HUES64 (cell line): ENCODE results near the gene CRHR2.

Source experiments
- H3K27ac ChIP-seq: 2 replicates; pipeline ENCODE4 v1.7.0; 2013; ENCODE audit warnings: low read depth, low read length, inconsistent platforms
- H3K27me3 ChIP-seq: 2 replicates; pipeline ENCODE4 v1.6.1; 2013; ENCODE audit warnings: mild to moderate bottlenecking, low read length; ENCODE audit not compliant: insufficient read depth
- H3K36me3 ChIP-seq: 2 replicates; pipeline ENCODE4 v1.6.1; 2013; ENCODE audit warnings: mild to moderate bottlenecking, low read length; ENCODE audit not compliant: insufficient read depth
- H3K4me1 ChIP-seq: 2 replicates; pipeline ENCODE4 v1.6.1; 2013; ENCODE audit warnings: mild to moderate bottlenecking, low read length, moderate library complexity; ENCODE audit not compliant: insufficient read depth
- H3K4me3 ChIP-seq: 2 replicates; pipeline ENCODE4 v1.5.1; 2013; ENCODE audit warnings: mild to moderate bottlenecking, low read length, moderate library complexity
- H3K9ac ChIP-seq: 2 replicates; pipeline ENCODE4 v1.6.1; 2013; ENCODE audit warnings: mild to moderate bottlenecking, low read depth, low read length
- H3K9me3 ChIP-seq: 2 replicates; pipeline ENCODE4 v1.6.1; 2013; ENCODE audit warnings: low read depth, low read length; ENCODE audit not compliant: insufficient read depth
- WGBS: fragments of 150-250, 120-280 bp; methylation state at CpG from one replicate; pipeline ENCODE4 v1.1.7; 2013; ENCODE audit warnings: missing lambda C conversion rate; 5-methylcytosine and 5-hydroxymethylcytosine counted together

CRHR2 gene

DNA sequence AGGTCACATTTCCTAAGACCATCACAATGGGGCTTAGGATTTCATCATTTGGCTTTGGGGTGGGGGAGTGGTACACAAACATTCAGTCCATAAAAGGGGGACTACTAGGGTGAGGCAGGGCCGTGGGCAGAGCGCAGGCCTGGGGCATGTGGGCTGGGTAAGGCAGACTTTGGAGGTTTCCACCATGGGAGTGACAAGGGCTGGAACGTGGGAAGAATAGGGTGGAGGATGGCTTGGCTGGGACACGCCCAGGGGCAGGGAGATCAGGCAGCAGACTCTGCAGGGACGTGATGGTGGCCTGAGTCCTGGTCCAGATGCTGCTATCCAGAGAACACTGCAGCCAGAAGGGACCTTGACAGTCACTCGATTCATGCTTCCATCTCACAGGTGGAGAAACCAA lies 24.7 kb upstream of the CRHR2 start:
- 83% methylated on average over 6 of the region's 6 CpGs for WGBS
- H3K27me3 ChIP-seq: no peaks in the 10 kb centered on the region
- H3K4me3 ChIP-seq: no peak overlapping the region
- no peak overlapping the region for H3K27ac ChIP-seq
- H3K9ac ChIP-seq: no peak overlapping the region
- no peaks in the 10 kb centered on the region for H3K36me3 ChIP-seq
- H3K9me3 ChIP-seq: no peaks in the 10 kb centered on the region
- peaks cover 9% of the 10 kb centered on the region for H3K4me1 ChIP-seq

DNA sequence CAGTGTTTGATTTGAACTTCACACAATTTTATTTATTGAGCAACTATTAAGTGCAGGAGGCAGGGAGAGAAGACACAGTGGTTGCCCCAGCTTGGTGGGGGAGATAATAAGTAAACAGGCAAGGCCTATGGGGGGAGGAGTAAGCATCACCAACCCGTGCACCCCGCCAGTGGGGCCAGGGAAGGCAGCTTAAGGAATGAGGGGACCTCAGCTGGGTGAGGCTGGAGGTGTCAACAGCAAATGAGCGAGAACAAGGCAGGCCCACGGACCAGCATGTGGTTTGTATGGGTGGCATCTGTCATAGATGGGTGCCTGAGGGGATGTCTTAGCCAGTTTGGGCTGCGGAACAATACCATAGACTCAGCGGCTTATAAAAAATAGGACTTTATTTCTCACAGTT lies 24.1 kb upstream of the CRHR2 start:
- Histone ChIP-seq H3K9me3 (no peaks in the 10 kb centered on the region), H3K36me3 (no peaks in the 10 kb centered on the region), H3K4me1 (peaks cover 10% of the 10 kb centered on the region), H3K9ac (no peak overlapping the region), H3K27me3 (no peaks in the 10 kb centered on the region), H3K27ac (no peak overlapping the region), H3K4me3 (no peak overlapping the region)
- WGBS: 91% methylated on average over 6 of the region's 6 CpGs

DNA sequence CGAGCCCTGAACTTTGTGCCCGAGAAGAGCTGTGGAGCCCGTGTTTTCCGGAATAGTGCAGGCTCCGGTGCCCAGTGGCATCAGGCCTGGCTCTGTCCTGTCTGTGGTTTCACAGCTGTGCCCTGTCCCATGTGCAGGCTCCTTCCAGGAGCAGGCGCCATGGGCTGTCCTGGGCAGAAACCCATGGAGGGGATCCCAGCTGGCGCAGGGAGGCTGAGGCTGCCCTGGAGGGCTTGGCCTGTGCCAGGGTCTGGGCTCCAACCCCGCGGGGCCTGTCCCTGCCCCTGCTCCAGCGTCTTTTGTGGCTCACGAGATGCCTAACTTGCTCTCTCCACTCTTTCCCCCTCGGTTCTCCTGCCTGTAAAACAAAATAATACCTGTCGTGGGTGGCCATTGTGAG lies 23.3 kb upstream of the CRHR2 start:
- Histone ChIP-seq H3K9ac (no peak overlapping the region), H3K27ac (no peak overlapping the region), H3K9me3 (no peaks in the 10 kb centered on the region), H3K36me3 (no peaks in the 10 kb centered on the region), H3K27me3 (no peaks in the 10 kb centered on the region), H3K4me3 (no peak overlapping the region), H3K4me1 (peaks cover 18% of the 10 kb centered on the region)
- WGBS: 91% methylated on average over 13 of the region's 13 CpGs

DNA sequence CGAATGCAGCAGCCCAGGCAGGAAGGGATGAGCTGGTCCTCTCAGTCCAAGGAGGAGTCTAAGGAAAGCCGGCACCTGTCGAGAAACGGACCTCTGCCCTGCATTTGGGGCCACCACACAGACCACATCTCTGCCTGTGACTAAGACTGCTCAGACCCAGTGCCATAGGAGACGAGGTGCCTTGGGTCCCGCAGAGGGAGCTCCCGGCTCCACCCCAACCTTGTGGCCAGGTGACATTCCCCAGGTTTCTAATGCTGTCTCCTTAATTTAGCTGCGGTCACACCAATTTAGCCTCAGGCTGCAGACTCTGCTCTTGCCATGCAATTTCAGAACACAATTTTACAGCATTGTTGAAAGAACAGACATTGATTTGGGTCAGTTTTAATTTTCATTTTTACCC lies 22.8 kb upstream of the CRHR2 start:
- WGBS: 91% methylated on average over 8 of the region's 8 CpGs
- H3K4me1 ChIP-seq: peaks cover 21% of the 10 kb centered on the region
- no peak overlapping the region for H3K4me3 ChIP-seq
- no peak overlapping the region for H3K9ac ChIP-seq
- H3K27me3 ChIP-seq: no peaks in the 10 kb centered on the region
- H3K27ac ChIP-seq: no peak overlapping the region
- no peaks in the 10 kb centered on the region for H3K36me3 ChIP-seq
- no peaks in the 10 kb centered on the region for H3K9me3 ChIP-seq

DNA sequence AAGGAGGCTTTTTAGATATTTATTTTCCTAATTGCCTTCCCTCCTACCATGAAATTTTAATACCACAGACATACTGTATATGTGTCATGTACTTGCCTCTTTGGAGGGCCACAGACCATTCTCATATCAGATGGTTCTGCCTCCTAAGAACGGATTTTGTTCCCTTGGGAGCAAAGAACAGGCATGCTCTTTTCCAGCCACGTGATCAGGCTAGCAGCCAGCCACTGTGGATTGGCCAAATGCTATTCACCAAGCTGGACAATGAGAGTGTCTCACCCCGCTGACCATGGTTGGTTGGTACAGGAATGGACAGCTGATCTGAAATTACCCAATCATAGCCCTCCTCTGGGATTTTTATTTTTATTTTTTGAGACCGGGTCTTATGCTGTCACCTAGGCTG lies 21.5 kb upstream of the CRHR2 start:
- H3K36me3 ChIP-seq: no peaks in the 10 kb centered on the region
- 87% methylated on average over 4 of the region's 4 CpGs for WGBS
- H3K4me1 ChIP-seq: peaks cover 15% of the 10 kb centered on the region
- no peaks in the 10 kb centered on the region for H3K27me3 ChIP-seq
- H3K27ac ChIP-seq: no peak overlapping the region
- no peaks in the 10 kb centered on the region for H3K9me3 ChIP-seq
- no peak overlapping the region for H3K4me3 ChIP-seq
- no peak overlapping the region for H3K9ac ChIP-seq

DNA sequence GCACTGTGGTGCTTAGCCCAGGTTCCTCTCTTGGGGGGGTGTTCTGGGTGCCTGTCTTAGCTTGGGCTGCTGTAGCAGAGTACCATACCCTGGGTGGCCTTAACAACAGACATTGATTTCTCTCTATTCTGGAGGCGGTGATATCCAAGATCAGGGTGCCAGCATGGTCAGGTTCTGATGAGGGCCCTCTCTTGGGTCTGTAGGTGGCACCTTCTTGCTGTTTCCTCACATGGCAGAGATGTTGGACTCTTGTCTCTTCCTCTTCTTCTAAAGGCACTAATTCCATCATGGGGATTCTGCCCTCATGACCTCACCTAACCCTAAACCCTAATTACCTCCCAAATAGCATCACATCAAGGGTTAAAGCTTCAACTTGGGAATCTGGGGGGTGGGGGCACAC lies 19.9 kb upstream of the CRHR2 start:
- Histone ChIP-seq H3K9ac (no peak overlapping the region), H3K9me3 (no peaks in the 10 kb centered on the region), H3K36me3 (no peaks in the 10 kb centered on the region), H3K27ac (no peak overlapping the region), H3K4me1 (peaks cover 15% of the 10 kb centered on the region), H3K4me3 (no peak overlapping the region), H3K27me3 (no peaks in the 10 kb centered on the region)
- 100% methylated on average over 1 of the region's 1 CpG for WGBS

DNA sequence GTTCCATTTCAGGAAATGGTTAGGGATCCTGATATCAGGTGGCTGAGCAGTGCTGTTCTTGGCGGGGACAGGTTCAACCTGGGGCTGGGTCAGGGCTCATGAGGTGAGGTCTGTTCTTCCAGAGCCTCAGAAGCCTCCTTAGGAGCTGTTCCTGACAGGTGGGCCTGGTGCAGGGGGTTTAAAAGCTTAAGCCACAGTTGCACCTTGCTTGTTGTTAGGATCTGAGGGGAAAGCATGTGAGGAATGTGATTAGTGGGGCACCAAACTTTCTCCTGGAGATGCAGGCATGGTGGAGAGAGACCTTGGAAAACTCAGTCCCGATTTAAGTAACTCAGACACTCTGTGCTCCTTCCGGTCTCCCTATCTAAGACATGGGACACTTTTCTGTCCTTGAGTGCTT lies 18.7 kb upstream of the CRHR2 start:
- no peak overlapping the region for H3K4me3 ChIP-seq
- no peaks in the 10 kb centered on the region for H3K9me3 ChIP-seq
- H3K27me3 ChIP-seq: no peaks in the 10 kb centered on the region
- H3K27ac ChIP-seq: no peak overlapping the region
- no peaks in the 10 kb centered on the region for H3K36me3 ChIP-seq
- 75% methylated on average over 3 of the region's 3 CpGs for whole genome bisulfite sequencing
- H3K4me1 ChIP-seq: peaks cover 15% of the 10 kb centered on the region
- H3K9ac ChIP-seq: no peak overlapping the region

DNA sequence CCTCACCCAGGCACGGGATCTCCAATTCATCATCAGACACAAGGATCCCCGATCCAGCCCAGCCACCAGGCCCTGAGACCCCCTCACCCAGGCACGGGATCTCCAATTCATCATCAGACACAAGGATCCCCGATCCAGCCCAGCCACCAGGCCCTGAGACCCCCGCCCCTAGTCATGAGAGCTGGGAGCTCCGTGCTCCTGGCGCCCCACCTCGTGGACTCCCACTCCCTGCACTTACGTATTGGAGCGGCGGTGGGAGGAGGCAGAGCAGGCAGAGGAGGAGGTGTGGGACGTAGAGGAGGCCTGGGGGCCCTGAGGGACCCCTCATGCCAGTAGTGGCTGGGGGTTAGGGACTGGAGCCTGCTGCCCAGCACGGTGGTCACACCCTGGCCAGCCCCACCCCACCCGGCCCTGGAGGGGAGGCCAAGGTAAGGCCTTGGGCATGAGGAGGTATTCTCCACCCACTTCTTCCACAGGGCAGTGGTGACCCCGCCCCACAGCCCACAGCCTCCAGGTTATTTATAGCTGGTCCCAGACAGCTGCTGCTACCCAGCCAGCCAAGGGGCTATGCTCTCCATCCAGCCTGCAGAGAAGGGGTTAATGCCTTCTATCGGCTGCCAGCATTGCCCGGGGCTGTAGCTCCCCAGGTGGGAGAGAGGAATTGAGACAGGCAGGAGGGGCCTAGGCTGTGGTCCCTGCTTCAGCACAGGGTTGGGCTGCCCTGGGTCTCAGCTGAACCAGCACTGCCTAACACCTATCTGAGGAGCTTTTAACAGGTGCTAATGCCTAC lies 17.6 kb upstream of the CRHR2 start:
- no peaks in the 10 kb centered on the region for H3K36me3 ChIP-seq
- H3K4me3 ChIP-seq: no peak overlapping the region
- H3K27ac ChIP-seq: no peak overlapping the region
- 60% methylated on average over 16 of the region's 17 CpGs for WGBS
- H3K27me3 ChIP-seq: no peaks in the 10 kb centered on the region
- H3K9me3 ChIP-seq: no peaks in the 10 kb centered on the region
- H3K9ac ChIP-seq: no peak overlapping the region
- H3K4me1 ChIP-seq: peaks cover 21% of the 10 kb centered on the region

DNA sequence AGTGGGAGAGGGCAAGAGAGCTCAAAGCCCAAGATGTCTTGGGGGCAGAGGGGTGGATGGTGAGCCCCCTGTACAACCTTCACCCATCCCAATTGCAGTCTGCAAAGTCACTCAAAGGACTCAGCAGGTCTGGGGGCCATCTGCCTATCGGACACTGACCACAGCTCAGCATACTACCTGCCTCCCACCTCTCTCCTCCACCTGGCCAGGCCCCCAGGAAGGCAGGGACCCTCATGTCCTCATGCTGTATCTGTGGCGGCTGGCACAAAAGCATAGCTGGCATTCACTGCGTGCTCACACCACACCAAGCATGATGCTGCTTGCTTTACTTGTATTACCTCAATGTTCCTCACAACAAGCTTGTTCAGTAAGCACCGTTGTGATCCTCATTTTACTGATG lies 16.2 kb upstream of the CRHR2 start:
- H3K9ac ChIP-seq: no peak overlapping the region
- no peak overlapping the region for H3K4me3 ChIP-seq
- peaks cover 21% of the 10 kb centered on the region for H3K4me1 ChIP-seq
- no peaks in the 10 kb centered on the region for H3K9me3 ChIP-seq
- WGBS: 93% methylated on average over 4 of the region's 4 CpGs
- H3K36me3 ChIP-seq: no peaks in the 10 kb centered on the region
- no peaks in the 10 kb centered on the region for H3K27me3 ChIP-seq
- no peak overlapping the region for H3K27ac ChIP-seq

DNA sequence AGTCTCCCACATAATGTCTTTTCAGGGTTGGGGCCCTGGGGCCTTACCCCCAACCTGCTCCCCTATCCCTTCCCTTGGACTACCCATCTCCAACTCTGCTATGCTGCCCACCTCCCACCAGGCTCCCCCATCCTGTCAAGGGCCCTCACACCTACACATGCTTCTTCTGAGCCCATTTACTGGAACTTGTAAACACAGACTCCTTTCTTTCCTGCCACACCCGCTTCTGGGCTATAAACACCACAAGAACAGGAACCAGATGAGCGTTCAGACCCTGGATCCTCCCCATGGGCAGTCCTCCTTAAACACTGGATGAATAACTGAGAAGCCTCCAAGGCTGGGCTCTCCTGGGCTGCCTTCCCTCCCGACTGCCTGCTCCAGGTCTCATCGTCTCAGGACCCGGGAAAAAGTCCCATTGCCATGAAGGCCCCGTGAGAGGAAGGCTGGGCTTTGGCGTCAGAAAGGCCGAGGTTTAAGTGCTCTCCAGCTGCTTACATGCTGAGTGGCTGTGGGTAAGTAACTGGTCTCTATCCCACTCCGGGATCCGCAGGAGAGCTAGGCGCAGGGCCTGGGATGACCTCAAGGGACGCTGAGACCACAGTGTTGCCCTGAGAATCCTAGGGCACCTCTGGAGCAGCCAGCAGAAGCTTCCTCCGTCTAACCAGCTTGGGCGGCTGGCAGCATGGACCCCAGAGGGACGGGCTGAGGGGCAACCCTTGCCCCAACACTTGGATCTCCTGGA lies 15.6 kb upstream of the CRHR2 start:
- Histone ChIP-seq H3K9ac (no peak overlapping the region), H3K27ac (no peak overlapping the region), H3K27me3 (no peaks in the 10 kb centered on the region), H3K4me1 (peaks cover 21% of the 10 kb centered on the region), H3K9me3 (no peaks in the 10 kb centered on the region), H3K4me3 (no peak overlapping the region), H3K36me3 (no peaks in the 10 kb centered on the region)
- 81% methylated on average over 15 of the region's 15 CpGs for WGBS

DNA sequence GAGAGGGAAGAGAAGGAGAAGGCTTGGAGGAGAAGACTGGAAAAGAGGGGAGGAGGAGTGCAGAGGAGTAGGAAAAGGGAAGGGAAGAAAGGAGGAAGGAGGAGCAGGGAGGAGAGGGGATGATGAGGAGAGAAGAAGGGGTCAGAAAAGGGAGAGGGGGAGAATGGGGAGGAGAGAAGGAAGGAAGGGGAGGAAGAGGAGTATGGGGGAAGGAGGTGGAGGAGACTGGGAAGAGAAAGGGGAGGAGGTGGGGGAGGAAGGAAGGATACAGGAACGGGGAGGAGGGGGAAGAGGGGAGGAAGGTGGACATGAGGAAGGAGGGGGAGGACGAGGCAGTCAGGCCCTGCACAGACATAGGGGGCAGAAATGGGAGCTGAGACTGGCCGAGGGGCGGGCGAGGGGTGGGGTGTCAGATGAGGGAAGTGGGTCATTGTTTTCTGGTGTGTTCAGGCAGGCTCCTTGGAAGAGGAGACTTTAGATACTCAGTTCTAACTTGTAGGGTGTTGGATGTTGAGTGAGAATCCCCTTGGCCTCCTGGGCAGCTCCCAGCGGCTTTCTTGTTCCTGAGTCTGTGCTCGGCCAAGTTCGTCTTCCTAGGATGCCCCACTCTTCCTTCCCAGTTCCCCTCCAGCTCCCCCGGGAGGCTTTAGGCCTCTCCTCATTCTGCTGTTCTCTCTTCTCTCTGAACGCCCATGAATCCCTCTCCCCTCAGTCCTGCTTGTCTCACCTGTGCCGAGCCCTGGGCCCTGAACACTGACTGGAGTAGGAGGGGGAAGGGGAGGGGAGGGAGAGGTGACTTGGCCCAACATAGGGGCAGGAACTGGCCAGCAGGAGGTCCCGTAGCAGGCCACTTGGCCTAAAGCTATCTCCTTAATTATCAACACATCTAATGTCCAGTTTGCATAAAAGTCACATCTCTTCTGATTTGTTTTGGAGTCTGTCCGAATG lies 12.8 kb upstream of the CRHR2 start:
- no peaks in the 10 kb centered on the region for H3K27me3 ChIP-seq
- 57% methylated on average over 12 of the region's 13 CpGs for WGBS
- no peak overlapping the region for H3K9ac ChIP-seq
- no peaks in the 10 kb centered on the region for H3K9me3 ChIP-seq
- peaks cover 9% of the 10 kb centered on the region for H3K4me1 ChIP-seq
- H3K27ac ChIP-seq: no peak overlapping the region
- no peaks in the 10 kb centered on the region for H3K36me3 ChIP-seq
- H3K4me3 ChIP-seq: no peak overlapping the region
